Activated naive CD4-positive, alpha-beta T cell treated with Interleukin-2 at 50 U/mL for 16 hours (primary cell): ENCODE results near the gene CELF1.

Source experiments
- DNase-seq: peaks from one replicate; pipeline ENCODE4 v3.0.0-alpha.2; 2020

The CELF1 gene

DNA sequence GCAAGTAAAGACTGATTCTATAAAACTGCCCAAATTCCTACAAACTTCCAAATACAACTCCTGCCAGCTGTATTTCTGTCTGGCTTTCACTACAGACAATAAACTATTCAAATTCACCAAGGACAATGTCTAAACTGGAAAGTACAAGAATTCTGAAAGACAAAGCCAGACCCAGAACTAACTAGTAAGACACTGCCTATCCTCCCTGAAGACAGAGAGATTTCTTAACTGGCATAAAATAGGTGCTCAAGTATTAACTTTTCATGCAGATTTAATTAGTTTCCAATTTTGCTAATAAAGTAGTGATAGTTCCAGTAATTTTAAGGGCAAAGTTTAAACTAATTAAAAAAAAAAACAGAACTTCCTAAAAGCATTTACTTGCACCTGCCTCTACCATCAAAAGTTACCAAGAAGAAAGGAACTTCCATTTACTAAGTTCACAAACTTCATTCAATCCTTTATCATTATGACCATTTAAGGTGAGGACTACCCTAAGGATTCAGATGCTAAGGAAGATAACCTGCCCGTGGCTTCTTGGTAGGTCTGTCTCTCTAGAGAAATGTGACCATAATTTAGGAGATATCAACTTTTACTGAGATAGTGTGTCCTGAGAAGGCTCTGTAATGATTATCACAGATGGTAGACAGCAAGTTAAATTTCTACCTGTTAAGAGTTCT, 45.2 kb downstream of the CELF1 start:
- no peak for DNase-seq

DNA sequence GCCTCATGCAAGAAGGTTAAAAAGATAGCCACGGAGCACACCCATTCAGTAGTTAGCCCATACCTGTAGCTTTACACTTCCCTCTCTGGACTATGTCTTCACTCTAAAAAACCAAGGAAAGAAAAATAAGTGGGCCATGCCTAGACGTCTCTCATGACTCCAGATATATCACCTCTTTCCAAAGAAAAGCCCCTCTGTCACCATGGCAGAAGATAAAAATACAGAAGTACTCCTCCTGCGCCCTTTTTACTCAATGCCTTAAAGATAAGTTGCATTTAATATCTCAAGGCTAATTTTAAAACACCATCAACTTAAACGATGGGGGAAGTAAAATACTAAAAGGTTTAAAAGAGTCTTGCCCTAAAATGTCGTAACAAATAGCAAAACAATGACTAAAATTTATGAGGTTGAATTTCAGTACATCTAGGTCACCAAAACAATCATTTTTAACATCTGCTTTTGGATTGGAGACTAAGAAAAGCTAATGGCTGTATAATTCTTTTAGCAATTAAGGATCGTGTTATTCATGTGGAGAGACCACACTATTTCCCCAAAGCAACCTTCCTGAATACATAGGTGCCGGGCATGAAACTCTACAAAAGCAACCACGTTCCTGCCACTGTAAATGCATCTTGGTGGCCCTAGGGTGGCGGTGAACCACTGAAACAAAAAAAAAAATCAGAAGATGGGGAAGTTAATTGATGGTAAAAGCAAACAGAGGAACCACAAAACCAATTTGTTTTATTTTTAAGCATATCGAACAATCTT, 46.0 kb downstream of the CELF1 start:
- no peak for DNase-seq

DNA sequence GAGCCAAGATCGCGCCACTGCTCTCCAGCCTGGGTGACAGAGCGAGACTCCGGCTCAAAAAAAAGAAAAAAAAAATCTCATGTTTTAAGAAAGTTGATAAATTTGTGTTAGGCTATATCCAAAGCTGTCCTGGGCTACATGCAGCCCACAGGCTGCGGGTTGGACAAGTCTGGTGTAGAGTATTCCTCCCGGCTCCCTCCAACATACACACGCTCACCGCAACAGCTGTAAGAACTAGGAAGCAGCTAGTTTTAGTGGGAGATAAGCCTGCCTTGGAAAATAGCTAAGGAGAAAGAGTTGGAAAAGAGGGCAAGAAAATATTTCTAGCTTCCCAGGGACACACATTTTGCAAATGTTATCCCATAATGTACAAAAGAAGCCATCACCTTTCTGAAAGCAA, 46.6 kb downstream of the CELF1 start:
- DNase-seq: no peak

DNA sequence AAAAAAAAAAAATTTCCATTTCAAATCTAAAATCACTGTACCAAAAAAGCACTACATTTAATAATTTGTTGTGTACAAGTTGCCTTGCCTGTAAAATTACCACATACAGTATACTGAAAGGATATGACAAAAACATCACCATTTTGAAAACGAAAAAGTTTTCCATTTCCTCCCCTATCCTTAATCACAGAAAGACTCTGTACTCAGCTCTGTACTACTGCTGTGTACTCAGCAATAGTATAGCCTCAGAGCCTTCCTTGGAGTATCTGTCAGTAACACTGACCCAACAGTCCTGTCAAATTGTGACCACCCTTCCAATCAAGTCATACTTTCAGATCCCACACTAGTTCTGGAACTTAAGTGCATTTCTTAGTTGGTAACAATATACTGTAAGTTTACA, 48.0 kb downstream of the CELF1 start:
- DNase-seq: no peak

DNA sequence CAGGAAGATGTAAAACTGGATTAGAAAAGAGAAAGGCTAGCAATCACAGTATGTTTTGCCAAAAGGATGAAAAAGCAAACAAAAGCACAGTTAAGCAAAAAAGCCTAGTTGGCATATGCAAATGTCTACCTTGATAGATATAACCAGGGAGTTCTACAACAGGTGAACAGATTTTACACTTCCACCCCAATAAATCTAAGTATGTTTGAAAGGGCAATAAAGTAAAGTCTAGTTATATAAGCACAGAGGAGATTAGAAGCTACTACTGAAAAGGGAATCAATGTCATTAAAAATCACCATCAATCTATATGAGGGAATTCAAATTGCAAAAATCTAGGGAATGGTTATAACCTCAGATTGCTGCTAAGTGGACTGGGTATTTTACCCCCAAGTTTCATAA, 49.7 kb downstream of the CELF1 start:
- no peak for DNase-seq

DNA sequence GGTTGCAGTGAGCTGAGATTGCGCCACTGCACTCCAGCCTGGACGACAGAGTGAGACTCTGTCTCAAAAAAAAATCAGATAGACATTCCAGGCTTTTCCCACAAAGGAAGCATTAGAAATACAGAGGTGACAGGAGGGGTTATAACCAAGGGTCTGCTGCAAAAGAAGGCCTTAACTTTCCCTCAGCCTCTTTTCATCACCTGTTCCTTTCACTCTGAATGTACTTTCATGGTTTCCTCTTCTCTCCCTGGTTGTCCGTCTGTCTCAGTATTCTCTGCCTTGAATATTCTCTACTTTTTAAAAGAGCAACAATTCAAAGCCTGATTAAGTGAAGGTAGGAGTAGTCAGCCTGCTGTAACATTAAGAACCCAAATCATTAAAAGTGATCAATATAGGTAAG, 50.2 kb downstream of the CELF1 start:
- DNase-seq: no peak

DNA sequence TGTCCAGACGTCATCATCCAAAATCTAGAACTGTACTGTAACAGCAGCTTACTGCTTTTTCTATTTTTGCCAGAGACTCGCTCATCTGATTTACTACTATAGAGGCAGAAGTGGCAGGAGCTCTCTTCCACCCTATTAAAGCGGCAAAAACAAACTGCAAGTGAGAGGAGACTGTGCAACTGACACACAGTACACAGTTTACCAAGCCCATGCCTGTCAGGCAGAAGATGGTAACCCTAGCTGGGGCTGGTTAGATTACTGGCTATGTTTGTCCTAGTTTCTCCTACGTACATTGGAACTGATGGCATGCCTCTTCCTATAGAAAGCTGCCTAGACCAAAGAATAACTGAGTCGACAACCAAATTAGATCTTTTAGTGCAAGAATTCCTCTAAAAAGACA, 51.8 kb downstream of the CELF1 start:
- no peak for DNase-seq

DNA sequence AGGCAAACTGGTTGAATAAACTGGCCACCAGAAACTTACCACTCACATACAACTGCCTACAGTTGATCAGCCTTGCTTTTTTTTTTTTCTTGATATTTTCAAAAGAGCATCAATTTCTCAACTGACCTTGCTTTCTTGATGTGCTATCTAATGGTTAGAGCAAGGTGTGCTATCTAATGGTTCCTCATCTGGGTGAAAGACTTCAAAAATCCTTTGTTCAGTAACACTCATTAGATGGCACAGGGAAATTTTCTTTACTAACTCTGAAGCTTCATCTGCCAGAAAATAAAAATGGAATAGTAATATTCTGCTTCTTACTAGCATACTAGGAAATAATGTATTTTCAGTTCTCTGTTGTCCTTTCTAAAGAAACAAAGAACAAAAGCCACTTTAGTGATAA, 52.8 kb downstream of the CELF1 start:
- DNase-seq: no peak

DNA sequence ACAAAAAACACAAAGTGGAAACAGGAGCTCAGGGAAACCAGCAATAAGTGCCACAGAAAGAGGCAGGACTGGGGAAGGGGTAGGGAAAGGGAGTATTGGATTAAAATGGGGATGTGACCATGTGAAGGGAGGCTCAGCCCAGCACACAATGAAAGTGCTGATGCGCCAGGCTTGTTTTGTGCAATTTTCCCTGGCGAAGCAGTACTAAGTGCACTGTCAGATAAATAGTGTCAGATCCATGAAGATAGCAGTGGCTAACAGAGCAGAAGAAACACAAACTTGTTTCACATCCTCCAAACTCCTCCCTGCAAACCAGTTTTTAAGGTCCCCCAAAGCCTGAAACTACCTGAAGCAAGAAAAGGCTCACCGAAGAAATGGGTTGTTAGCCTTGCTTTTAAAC, 53.3 kb downstream of the CELF1 start:
- no peak for DNase-seq

DNA sequence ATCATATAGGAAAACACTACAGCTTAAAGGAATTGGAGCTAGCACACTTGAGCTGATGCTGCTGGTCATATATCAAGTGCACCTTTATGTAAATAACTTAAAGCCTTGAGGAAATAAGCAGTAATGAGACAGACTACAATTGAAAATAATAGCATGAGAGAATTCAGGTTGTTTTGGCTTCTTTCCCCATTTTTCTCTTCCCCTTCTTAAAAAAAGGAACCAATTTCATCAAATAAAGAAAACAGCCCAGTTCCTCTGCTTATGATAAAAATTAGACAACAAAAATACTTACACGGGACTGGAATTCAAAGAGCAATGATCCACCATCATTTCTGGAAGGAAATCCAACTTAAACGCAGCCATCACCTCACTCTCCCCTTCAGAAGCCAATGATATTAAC, 53.8 kb downstream of the CELF1 start:
- DNase-seq: no peak

DNA sequence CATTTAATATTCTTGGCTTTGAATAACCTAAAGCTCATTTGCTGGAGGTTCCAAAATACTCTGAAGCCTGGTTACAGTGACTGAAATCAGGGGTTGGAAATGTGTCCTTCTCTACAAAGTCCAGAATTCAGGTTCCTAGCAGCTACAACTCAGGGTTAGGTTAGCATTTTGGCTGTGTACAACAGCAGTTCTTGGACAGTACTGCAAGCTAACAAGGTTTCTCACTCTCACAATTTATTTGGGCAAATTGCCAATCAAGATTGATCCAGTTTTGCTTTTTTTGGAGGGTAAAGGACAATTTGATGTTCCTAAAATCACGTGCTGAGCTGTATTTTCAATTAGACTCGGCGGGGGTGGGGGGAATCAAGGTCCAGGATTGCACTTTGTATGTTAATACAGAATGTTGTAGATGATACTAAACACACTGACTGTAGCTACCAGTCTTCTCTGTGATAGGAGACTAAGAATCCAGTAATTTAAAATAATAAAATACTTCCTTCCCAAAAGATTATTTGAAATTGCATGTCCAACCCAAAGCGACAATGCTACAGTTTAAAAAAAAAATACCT, 54.3 kb downstream of the CELF1 start:
- no peak for DNase-seq

DNA sequence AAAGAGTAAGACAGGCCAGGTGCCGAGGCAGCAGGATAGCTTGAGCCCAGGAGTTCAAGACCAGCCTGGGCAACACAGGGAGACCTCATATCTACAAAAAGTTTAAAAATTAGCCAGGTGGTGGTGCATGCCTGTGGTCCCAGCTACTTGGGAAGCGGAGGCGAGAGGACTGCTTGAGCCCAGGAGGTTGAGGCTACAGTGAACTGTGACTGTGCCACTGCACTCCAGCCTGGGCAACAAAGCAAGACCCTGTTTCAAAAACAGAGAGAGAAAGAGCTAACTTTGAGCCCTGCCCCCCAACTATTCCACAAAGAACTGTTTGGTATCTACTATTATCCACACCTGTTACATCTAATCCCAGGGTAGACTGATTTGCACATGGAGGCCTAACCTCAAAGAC, 54.8 kb downstream of the CELF1 start:
- no peak for DNase-seq

DNA sequence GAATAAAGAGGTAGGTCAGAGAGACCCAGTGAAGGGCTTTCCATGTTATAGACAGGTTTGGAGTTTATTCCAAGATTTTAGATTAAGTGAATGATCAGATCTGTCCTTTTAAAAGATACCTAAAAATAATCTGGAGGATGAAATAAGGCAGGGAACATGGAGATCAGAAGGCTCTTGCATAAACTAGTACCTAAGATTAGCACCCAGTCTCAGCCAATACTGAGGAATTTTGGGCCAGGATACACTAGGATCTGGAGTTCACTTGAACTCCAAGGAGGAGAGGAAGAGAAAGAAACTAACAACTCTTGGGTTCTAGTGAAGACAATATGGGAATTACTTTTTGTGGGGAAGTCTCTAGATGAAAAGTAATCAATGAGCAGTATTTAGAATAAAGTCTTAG, 56.1 kb downstream of the CELF1 start:
- no peak for DNase-seq

DNA sequence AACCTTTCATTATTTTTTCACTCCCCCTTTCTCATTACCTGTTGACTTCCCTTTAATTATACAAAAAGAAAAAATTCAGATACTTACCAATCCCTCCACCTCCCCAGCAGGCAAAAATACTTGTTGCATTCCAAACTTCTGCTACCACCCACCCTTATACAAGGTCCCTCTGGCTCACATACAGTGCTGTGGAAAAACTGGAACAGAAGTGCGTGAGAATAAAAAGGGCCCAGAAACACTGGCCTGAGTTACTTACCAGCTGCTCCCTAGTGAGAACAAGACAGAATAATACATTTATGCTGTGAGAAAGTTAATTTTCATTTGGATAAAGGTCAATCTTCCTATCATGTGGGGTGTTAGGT, 57.1 kb downstream of the CELF1 start:
- no peak for DNase-seq

DNA sequence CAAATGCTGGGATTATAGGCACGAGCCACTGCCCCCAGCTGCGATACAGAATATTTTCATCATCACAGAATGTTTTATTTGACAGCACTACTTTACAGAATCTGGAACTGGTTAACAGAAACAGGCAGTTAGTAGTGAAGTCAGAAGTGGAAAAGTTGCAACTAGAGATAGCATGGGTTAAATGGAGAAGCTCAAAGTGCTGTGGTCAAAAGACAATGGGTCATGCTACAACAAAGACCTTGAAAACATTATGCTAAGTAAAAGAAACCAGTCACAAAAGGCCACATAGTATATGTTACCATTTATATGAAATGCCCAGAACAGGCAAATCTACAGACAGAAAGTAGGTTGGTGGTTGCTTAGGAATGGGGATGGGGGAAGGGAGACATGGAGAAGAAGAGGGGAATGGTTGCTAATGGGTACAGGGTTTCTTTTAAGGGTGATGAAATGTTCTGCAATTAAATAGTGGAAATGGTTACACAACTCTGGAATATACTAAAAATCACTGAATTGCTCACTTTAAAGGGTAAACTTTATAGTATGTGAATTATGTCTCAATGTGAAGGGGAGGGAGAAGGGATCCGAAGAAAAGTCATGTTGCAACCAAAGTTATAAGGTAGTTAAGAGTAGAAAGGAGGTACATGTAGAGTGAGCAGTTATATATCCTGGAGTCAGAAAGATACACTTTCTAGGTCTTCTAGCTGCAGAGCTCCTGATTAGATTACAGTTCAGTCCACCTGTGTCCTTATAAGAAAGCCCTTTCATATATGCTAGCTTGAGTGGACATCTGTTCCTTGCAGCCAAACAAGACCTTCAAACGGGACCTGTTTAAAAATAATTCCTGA, 57.7 kb downstream of the CELF1 start:
- DNase-seq: no peak

DNA sequence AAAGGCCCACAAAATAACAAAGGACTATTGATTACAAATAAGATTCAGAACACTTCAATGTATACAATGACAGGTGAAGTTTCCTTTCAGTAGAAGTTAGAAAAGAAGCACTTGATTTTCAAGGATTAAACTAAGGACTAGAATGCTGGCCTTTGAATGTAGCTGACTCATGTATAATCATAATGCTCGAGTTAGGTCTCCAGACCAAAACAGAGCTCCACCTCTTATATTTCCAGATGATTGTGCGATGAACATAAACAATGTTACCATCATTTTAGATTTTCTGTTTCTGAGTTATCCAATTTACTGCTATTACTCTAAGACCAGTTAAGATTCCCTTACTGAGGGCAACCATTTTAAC, 63.6 kb downstream of the CELF1 start:
- no peak for DNase-seq

DNA sequence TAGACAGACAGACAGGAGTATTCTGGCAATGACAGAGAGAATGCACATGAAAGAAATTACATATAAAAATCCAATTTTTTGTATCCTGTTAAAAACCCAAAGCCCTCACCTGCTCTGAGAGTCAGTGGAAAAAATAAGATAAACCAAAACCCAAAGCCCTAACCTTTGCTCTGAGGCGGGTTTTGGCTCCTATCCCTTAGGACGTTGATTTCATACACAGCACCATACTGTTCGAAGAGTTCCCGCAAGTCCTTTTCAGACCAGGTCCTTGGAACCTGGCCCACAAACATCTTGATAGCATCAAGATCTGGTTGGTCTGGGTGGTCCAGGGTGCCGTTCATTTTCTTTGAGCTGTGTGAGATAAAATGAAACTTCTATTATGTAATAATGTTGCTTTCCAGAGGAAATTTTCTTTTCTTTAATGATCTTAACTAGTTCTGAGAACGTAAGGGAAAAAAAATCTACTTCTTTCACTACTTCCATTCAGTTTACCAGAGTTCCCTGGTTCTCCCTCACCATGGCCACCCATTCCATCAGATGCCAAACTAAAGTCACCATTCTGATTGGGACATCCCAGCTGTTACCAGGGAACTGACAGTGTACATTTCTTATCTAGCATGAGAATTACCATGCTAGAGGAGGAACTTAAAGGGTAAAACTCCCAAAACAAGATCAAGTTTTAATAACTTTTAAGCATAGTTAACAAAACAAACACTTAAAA, 64.1 kb downstream of the CELF1 start:
- DNase-seq: no peak

DNA sequence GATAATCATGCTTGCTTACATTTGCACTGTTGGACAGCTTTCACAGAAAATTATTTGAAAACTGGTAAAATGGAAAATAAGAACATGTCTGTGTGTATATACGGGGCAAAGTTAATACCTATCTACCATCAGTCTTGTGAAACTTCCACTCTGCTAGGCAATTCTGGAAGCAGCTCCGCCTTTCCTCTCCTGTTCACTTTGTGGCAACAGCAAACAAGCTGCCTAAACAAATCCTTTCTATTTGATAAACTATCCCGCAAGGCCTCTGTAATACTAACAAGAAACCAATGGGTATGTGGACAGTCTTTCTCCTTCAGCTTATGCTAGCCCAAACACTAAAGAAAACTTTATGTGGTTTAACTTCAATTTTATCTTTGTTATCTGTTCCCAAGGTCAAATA, 64.8 kb downstream of the CELF1 start:
- DNase-seq: no peak

DNA sequence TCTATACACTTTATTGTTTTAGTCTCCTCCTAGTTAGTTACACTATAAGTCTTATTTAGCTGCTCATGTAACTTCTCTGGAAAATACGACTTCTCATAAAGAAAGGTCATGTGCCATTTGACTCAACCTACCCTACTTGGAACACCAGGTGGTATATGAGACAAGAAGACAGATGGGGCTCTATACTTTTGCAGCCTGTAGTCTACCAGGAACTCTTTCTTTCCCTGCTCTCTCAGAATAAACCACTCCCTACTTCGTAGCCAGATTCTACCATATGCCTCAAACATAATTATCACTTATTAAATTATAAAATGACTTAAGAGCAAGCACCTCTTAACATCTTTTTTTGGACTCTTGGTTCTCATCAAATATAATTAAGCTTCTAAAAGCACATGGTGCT, 65.5 kb downstream of the CELF1 start:
- no peak for DNase-seq

DNA sequence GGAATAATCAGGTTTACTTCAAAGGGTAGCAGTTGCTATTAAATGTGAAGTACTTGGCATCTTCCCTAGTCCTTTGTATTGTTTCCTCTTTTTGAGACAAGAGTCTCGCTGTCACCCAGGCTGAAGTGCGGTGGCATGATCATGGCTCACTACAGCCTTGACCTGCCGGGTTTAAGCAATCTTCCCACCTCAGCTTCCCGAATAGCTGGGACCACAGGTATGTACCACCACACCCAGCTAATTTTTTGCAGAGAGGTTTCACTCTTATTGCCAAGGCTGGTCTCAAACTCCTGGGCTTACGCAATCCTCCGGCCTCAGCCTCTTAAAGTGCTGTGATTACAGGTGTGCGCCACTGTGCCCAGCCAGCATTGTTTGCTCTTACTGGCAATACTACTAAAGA, 67.8 kb downstream of the CELF1 start:
- no peak for DNase-seq

DNA sequence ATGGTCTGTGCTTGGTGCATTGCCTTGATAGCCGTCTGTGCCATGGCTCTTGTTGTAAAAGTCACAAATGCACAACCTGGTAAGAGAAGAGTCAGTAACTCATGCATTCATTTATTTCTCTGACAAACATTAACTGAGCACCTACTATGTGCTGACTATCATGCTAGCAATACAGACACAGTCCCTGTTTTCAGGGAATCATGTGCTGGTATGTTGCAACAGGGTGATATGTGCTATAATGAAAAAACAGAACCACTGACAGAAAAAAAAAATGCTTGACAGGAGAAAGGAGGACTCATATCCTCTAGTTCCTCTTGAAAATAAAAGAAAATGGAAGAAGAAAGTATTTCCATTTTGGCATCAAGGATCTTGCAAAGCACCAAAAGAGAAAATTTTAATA, 69.5 kb downstream of the CELF1 start:
- no peak for DNase-seq

DNA sequence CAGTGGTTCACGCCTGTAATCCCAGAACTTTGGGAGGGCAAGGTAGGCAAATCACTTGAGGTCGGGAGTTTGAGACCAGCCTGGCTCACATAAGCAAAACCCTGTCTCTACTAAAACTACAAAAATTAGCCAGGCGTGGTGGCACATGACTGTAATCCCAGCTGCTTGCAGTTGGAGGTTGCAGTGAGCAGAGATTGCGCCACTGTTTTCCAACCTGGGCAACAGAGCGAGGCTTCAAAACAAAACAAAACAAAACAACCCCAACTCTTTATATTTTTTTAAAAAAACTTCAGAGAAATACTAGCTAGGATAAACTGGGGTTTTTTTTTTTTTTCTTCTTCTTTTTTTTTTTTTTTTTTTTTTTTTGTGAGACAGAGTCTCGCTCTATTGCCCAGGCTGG, 72.2 kb downstream of the CELF1 start:
- DNase-seq: no peak

DNA sequence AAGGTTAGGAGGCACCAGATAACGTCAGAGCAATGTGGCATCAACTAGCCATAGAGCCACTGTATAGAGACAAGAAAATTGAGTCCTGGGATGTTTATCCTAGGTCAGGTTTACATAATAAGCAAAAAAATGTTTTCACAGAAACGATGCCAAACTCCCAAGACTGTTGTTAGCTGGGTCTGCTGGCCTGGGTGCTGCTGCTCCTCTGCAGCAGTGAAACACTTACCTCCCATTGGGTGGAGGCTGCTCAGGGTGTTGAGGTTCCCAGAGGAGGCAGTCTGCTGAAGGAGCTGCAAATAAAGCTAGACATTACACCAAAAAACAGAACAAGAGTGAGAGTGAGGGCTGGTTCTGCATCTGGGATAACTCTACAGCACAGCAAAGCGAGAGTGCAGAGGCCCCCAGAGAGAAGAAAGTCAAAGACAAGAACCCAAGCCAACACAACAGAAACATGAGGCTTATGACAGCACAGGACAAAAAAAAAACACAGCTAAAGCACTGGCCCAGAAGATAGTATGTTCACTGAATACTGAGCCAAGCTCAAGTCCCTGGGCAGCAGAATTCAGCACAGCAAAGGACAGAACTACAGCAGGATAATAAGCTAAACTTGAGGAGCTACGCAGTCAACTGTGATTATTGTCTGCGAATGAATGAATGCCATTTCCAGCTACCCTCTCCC, 74.1 kb downstream of the CELF1 start:
- no peak for DNase-seq
